Amygdala (tissue), 56 donors: ENCODE measurements around the gene OMA1.
A peak's percentile ranks its signal among the peaks of the same experiment; 100 is the strongest.
"Not testable (repeated sequence)": the region's sequence is repeated elsewhere in the genome, so short reads cannot be mapped to it uniquely, and the experiment has no call there.

Experiments used
- DNase-seq, 56 donors: peaks; one replicate each; lab custom pipeline; 2025; lab: John Stamatoyannopoulos, UW

OMA1 gene

GRCh38 chr1:58546520-58547308 lies at the start of gene OMA1:
TSS of gene OMA1 (minus strand) at chr1:58546726. CDS start at chr1:58539294, 7,432 bp downstream.
- peak; percentile 62 to 98 (median 90) for DNase-seq

GRCh38 chr1:58594546-58594945 lies 48.0 kb upstream of the OMA1 start:
- DNase-seq: no peak

GRCh38 chr1:58592522-58593134 lies 46.1 kb upstream of the OMA1 start:
- DNase-seq: peak in 1 of 56 donors; percentile 22

GRCh38 chr1:58591806-58592205 lies 45.3 kb upstream of the OMA1 start:
- no peak for DNase-seq

GRCh38 chr1:58590019-58590418 lies 43.5 kb upstream of the OMA1 start:
- DNase-seq: no peak

- DNase-seq: no peak
These were observed 41.9 kb upstream of the OMA1 start for GRCh38 chr1:58588396-58588795.

DNA sequence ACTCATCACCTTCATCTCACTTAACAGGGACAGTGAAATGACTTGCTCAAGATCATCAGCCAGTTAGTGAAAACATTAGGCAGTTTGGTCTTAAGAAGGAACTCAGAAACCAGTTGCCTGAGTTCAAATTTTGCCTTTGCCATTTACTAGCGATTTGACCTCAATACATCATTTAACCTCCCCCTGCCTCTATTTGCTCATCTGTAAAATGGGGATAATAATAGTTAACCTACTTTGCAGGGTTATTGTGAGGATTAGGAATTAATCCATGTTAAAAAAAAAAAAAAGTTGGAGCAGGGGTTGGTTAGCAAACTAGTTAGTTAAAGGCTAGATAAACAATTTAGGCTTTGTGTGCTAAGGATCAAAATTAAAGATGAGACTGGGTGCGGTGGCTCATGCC lies 41.1 kb upstream of the OMA1 start:
- no peak for DNase-seq

- no peak for DNase-seq
These were observed 39.7 kb upstream of the OMA1 start for GRCh38 chr1:58586271-58586670.

DNA sequence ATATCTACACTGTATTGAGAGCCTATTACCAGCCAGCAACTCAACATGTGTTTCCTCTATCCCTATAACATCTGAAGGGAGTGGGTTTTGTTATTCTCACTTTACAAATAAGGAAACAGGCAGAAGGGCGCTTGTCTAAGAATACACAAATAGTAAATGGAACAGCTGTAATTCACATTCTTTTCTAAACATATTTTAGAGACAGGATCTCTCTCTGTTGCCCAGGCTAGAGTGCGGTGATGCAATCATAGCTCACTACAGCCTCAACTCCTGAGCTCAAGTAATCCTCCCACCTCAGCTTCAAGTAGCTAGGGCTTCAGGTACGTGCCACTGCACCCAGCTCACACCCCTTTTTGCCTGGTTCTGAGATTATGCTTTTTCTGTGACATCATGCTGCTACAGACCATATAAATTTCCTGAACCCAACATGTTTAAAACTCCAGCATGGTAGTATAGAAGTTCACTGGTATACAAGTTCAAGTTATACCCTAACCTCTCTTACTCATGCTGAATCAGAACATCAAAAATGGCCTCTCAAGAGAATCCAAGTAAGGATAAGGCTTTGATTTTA lies 39.1 kb upstream of the OMA1 start:
- DNase-seq: no peak

DNA sequence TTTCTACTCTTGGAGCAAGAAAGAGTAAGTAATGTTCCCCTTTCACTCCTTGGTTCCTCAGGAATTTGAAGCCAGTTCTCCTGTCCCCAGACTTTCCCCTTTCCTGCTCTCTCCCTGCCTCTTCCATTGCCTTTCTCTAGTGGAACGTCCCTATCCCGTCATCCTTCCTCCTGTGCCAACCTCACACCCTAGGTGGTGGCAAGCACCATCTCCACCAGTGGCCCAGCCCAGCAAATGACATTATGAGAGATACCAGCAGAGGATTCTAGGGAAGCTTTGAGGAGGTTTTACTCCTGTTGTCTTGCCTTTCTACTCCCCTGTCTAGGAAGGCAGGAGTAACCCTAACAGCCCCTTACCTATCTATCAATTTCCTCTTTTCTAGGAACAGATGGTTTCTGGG lies 38.6 kb upstream of the OMA1 start:
- DNase-seq: no peak

GRCh38 chr1:58584082-58584895 lies 37.8 kb upstream of the OMA1 start:
- no peak for DNase-seq

- DNase-seq: peak in 1 of 56 donors; percentile 10
These were observed 37.0 kb upstream of the OMA1 start for GRCh38 chr1:58583496-58583895.

GRCh38 chr1:58582143-58582542 lies 35.6 kb upstream of the OMA1 start:
- not testable (repeated sequence) for DNase-seq

DNA sequence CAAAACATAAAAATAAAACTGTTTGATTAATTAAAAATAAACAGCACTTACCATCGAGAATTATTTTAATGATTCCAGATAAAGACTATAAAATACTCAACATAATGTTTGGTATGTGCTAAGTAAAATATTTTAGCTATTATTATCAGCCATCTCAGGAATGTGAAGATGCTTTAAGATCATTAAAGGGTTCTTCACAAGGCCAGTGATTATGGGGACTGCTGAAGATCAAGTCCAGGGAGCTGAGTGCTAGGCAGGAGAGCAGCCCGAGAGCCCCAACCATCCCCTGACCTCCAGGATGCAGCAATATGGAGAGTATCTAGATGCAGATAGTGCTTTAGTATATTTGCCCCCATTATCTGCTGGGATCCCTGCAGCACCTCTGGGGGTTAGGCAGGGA lies 35.1 kb upstream of the OMA1 start:
- no peak for DNase-seq

- peak in 14 of 56 donors; percentile 11 to 69 (median 32) for DNase-seq
These were observed 33.7 kb upstream of the OMA1 start for GRCh38 chr1:58580186-58580585.

- DNase-seq: no peak
These were observed 31.1 kb upstream of the OMA1 start for GRCh38 chr1:58577654-58578030.

- DNase-seq: no peak
These were observed 30.5 kb upstream of the OMA1 start, which contains the start of gene TACSTD2 for GRCh38 chr1:58576727-58577653. TSS of gene TACSTD2 (minus strand) at chr1:58577252. CDS start at chr1:58577156, 96 bp downstream.

- DNase-seq: no peak
These were observed 29.8 kb upstream of the OMA1 start for GRCh38 chr1:58576325-58576726.

GRCh38 chr1:58575551-58576324 lies 29.2 kb upstream of the OMA1 start:
- DNase-seq: no peak
